NCI-H345 (cell line): ENCODE results near the gene AGFG2.

ENCODE experiments used
- DNase-seq: peaks from one replicate; lab custom pipeline; 2025; lab: John Stamatoyannopoulos, UW

The AGFG2 gene

DNA sequence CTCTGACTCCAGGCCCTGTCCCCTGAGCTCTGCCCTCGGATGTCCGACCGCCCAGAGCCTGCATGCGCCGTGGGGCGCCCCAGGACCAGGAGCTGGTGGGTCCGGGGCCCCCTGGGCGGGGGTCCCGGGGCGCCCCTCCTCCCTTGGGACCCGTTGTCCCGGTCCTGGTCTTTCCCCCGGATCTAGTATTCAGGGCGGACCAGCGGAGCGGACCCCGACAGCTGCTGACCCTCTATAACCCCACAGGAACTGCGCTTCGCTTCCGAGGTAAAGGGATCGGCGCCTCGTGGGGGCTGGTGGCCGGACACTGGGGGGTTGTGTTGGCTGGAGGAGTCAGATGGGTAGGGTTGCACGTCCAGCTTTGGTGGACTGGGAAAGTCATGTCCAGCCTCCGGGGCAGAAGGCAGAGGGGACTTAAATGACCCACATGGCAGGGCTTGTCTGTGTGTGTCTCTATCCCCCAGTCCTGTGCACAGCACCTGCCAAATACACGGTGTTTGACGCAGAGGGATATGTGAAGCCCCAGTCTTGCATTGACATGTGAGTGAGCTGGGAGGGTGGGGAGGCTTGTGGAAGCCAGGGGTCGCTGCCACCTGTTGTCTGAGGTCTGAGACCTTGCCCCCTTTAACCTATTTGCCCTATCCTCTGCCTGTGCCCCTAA lies 73.9 kb downstream of the AGFG2 start:
- no peak for DNase-seq

DNA sequence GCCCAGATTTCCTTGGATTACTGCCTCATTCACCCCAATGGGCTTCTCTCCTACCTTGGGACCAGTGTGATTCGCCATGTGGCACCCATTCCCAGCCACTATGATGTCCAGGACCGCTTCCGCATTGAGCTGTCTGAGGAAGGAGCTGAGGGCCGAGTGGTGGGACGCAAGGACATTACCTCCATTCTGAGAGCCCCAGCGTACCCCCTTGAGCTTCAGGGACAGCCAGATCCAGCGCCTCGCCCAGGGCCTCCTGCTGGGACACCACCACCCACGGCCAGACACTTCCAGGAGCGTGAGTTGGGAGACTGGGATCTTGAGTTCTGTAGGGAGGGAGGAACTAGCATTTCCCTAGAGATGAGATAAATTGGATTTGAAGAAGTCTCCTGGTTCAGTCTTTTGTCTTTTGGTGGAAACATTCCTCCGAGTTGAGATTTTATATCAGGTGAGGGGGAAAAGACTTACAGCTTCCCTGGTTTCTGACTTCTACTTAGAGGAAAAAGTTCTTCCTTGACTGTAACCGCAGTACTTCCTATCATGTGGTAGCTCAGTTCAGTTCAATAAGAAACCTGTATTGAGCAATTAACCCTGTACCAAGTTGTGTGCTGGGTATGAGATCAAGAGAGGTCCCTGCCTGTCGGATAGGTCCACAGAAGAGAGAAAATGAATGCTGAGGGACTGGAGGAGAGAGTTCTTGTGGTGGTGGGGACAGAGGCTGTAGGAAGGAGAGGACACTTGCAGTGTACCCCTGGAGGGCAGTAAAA lies 74.6 kb downstream of the AGFG2 start:
- DNase-seq = no peak

DNA sequence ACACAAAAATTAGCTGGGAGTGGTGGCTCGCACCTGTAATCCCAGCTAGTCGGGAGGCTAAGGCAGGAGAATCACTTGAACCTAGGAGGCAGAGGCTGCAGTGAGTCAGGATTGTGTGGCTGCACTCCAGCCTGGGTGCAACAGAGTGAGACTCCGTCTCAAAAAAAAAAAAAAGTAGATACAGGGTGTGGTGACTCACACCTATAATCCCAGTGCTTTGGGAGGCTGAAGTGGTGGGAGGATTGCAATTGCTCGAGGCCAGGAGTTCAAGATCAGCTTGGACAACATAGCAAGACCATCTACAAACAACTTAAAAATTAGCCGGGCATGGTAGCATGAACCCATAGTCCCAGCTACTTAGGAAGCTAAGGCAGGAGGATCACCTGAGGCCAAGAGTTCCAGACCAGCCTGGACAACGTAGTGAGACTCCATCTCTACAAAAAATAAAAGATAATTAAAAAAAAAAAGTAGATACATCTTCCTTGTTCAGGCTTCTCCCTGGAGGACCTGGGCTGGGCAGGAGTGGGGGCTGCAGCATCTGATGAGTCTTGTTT lies 75.4 kb downstream of the AGFG2 start:
- no peak for DNase-seq
